CD8-positive, alpha-beta memory T cell (primary cell): ENCODE data around the gene AK1. TPM values are rescaled to one million over a fixed set of nuclear protein-coding genes. Genes with fewer than 3 reads are reported as not detected.
"Not testable (repeated sequence)": the region's sequence is repeated elsewhere in the genome, so short reads cannot be mapped to it uniquely, and the experiment has no call there.

Source experiments
- CTCF ChIA-PET: fragments of 350-600 bp; sonication (Branson Sonifier 250); formaldehyde crosslinking; loops from one replicate; lab custom pipeline; 2021; ENCODE audit warnings: antibody characterized with exemption; lab: Charles Lee
- POLR2A ChIA-PET: fragments of 350-600 bp; sonication (Branson Sonifier 250); formaldehyde crosslinking; loops from one replicate; lab custom pipeline; 2021; ENCODE audit warnings: antibody characterized with exemption; lab: Charles Lee
- DNase-seq, 5 donors: peaks; one replicate each; pipeline versions ENCODE4 v3.0.0 to v3.0.0-alpha.2; 2020 to 2022; ENCODE audit warnings: mixed read lengths in 1 of 5
- H3K27ac ChIP-seq: one replicate; pipeline ENCODE4 v1.7.0; 2013; ENCODE audit warnings: low read depth, mild to moderate bottlenecking, low read length, moderate library complexity
- H3K27me3 ChIP-seq: 2 replicates; pipeline ENCODE4 v1.7.0; 2013; ENCODE audit warnings: low read length, mild to moderate bottlenecking; ENCODE audit not compliant: insufficient read depth, poor library complexity, severe bottlenecking
- H3K36me3 ChIP-seq: 2 replicates; pipeline ENCODE4 v1.7.0; 2013; ENCODE audit warnings: mild to moderate bottlenecking, low read length, moderate library complexity; ENCODE audit not compliant: insufficient read depth
- H3K4me1 ChIP-seq: 2 replicates; pipeline ENCODE4 v1.7.0; 2013; ENCODE audit warnings: mild to moderate bottlenecking, low read length, moderate library complexity; ENCODE audit not compliant: insufficient read depth
- H3K4me3 ChIP-seq: 2 replicates; pipeline ENCODE4 v1.7.0; 2013; ENCODE audit warnings: mild to moderate bottlenecking, low read length
- H3K9me3 ChIP-seq: 2 replicates; pipeline ENCODE4 v1.7.0; 2013; ENCODE audit warnings: mild to moderate bottlenecking, low read length
- H3K27ac Mint-ChIP-seq, 8 donors: one replicate each; pipeline ENCODE4 v1.8.0; 2020 to 2021; ENCODE audit warnings: mixed read lengths in 8 of 8, mild to moderate bottlenecking in 6 of 8, inconsistent platforms in 3 of 8, moderate library complexity in 3 of 8
- H3K27me3 Mint-ChIP-seq, 2 donors: one replicate each; pipeline ENCODE4 v1.8.0; 2020 to 2021; ENCODE audit warnings: mixed read lengths in 2 of 2, mild to moderate bottlenecking in 1 of 2, moderate library complexity in 1 of 2
- H3K36me3 Mint-ChIP-seq, 3 donors: one replicate each; pipeline ENCODE4 v1.8.0; 2020 to 2021; ENCODE audit warnings: mixed read lengths in 3 of 3, inconsistent platforms in 1 of 3, mild to moderate bottlenecking in 1 of 3
- H3K4me1 Mint-ChIP-seq, 3 donors: one replicate each; pipeline ENCODE4 v1.8.0; 2020 to 2021; ENCODE audit warnings: mixed read lengths in 3 of 3, inconsistent platforms in 1 of 3, mild to moderate bottlenecking in 1 of 3
- H3K4me3 Mint-ChIP-seq, 7 donors: one replicate each; pipeline ENCODE4 v1.8.0; 2020 to 2021; ENCODE audit warnings: mixed read lengths in 7 of 7, mild to moderate bottlenecking in 6 of 7, moderate library complexity in 4 of 7, inconsistent platforms in 2 of 7
- H3K9me3 Mint-ChIP-seq, 5 donors: one replicate each; pipeline ENCODE4 v1.8.0; 2020 to 2022; ENCODE audit warnings: mixed read lengths in 5 of 5, mild to moderate bottlenecking in 3 of 5, moderate library complexity in 2 of 5, inconsistent platforms in 1 of 5
- polyA plus RNA-seq: library from polyadenylated mRNA; unstranded; fragments of 300-500 nt; fragmentation: Illumina TruSeq; gene quantifications from one replicate; pipeline ENCODE4 v1.2.3, GENCODE V29; 2021
- total RNA-seq, 2 experiments: library from RNA; stranded (reverse); gene quantifications; one replicate each; pipeline ENCODE4 v1.2.3, GENCODE V29; 2021

The AK1 gene
- total and polyA plus RNA-seq, 3 experiments from 2014 or later, result 0.23 to 20.0 (median 15.8) TPM

- Mint-ChIP-seq H3K4me1 (peaks cover 11 to 20% (median 19%) of the 10 kb centered on the region in 3 donors), H3K36me3 (peaks cover 13 to 17% (median 16%) of the 10 kb centered on the region in 3 donors), H3K27ac (peak overlapping the region in 3 of 8 donors; percentile 24 to 47 (median 47)), H3K27me3 (peaks cover 0 to 2% of the 10 kb centered on the region in 2 donors), H3K4me3 (peak overlapping the region in 1 of 7 donors; percentile 18), H3K9me3 (peaks cover 5 to 16% (median 12%) of the 10 kb centered on the region in 5 donors)
- Histone ChIP-seq H3K36me3 (no peaks in the 10 kb centered on the region), H3K9me3 (peaks cover 13% of the 10 kb centered on the region), H3K27me3 (no peaks in the 10 kb centered on the region), H3K4me1 (no peaks in the 10 kb centered on the region), H3K27ac (no peak overlapping the region), H3K4me3 (no peak overlapping the region)
- CTCF ChIA-PET, result no interaction called here
- POLR2A ChIA-PET, result no interaction called here
- no peak for DNase-seq
Measured at GRCh38 chr9:127848756-127849504, 28.5 kb downstream of the AK1 start.

- no peaks in the 10 kb centered on the region for H3K27me3 ChIP-seq
- ChIA-PET CTCF (interaction anchor here (1.3 kb wide), 1 partner anchor 22 kb away, joined by 5 read pairs; no protein-coding TSS in a partner anchor), POLR2A (no interaction called here)
- no peaks in the 10 kb centered on the region for H3K4me1 ChIP-seq
- H3K36me3 Mint-ChIP-seq, result peaks cover 15 to 17% (median 16%) of the 10 kb centered on the region in 3 donors
- peaks cover 5 to 16% (median 12%) of the 10 kb centered on the region in 5 donors for H3K9me3 Mint-ChIP-seq
- no peak overlapping the region for H3K27ac ChIP-seq
- H3K9me3 ChIP-seq, result peaks cover 13% of the 10 kb centered on the region
- DNase-seq, result no peak
- H3K4me1 Mint-ChIP-seq, result peaks cover 9 to 18% (median 15%) of the 10 kb centered on the region in 3 donors
- H3K27ac Mint-ChIP-seq, result peak overlapping the region in 2 of 8 donors; percentile 45 to 76
- H3K4me3 Mint-ChIP-seq, result no peak overlapping the region
- H3K4me3 ChIP-seq, result no peak overlapping the region
- H3K36me3 ChIP-seq, result no peaks in the 10 kb centered on the region
- peaks cover 0 to 2% of the 10 kb centered on the region in 2 donors for H3K27me3 Mint-ChIP-seq
Measured at GRCh38 chr9:127847833-127848755, 29.4 kb downstream of the AK1 start.

- ChIA-PET CTCF (interaction anchor here (1.0 to 1.3 kb wide), 2 partner anchors 16 to 22 kb away, joined by 3 to 5 read pairs; no protein-coding TSS in a partner anchor), POLR2A (no interaction called here)
- peak overlapping the region in 1 of 8 donors; percentile 5 for H3K27ac Mint-ChIP-seq
- no peaks in the 10 kb centered on the region for H3K36me3 ChIP-seq
- peaks cover 16 to 17% (median 17%) of the 10 kb centered on the region in 3 donors for H3K36me3 Mint-ChIP-seq
- peaks cover 5 to 16% (median 12%) of the 10 kb centered on the region in 5 donors for H3K9me3 Mint-ChIP-seq
- H3K4me3 Mint-ChIP-seq, result no peak overlapping the region
- DNase-seq, result no peak
- peaks cover 4 to 8% (median 5%) of the 10 kb centered on the region in 3 donors for H3K4me1 Mint-ChIP-seq
- H3K27ac ChIP-seq, result no peak overlapping the region
- H3K27me3 Mint-ChIP-seq, result peaks cover 0 to 2% of the 10 kb centered on the region in 2 donors
- no peaks in the 10 kb centered on the region for H3K27me3 ChIP-seq
- peaks cover 13% of the 10 kb centered on the region for H3K9me3 ChIP-seq
- H3K4me3 ChIP-seq, result no peak overlapping the region
- H3K4me1 ChIP-seq, result no peaks in the 10 kb centered on the region
Measured at GRCh38 chr9:127847178-127847510, 30.3 kb downstream of the AK1 start.

- H3K27me3 Mint-ChIP-seq, result peaks cover 0 to 2% of the 10 kb centered on the region in 2 donors
- ChIA-PET CTCF (interaction anchor here (1.0 to 1.3 kb wide), 2 partner anchors 16 to 23 kb away, joined by 3 to 5 read pairs; no protein-coding TSS in a partner anchor), POLR2A (no interaction called here)
- Histone ChIP-seq H3K9me3 (peaks cover 13% of the 10 kb centered on the region), H3K4me1 (no peaks in the 10 kb centered on the region), H3K27me3 (no peaks in the 10 kb centered on the region), H3K27ac (no peak overlapping the region), H3K4me3 (no peak overlapping the region), H3K36me3 (no peaks in the 10 kb centered on the region)
- H3K4me1 Mint-ChIP-seq, result peaks cover 0 to 5% (median 0%) of the 10 kb centered on the region in 3 donors
- H3K4me3 Mint-ChIP-seq, result no peak overlapping the region
- peaks cover 16 to 20% (median 17%) of the 10 kb centered on the region in 3 donors for H3K36me3 Mint-ChIP-seq
- no peak overlapping the region for H3K27ac Mint-ChIP-seq
- H3K9me3 Mint-ChIP-seq, result peaks cover 5 to 16% (median 12%) of the 10 kb centered on the region in 5 donors
- no peak for DNase-seq
Measured at GRCh38 chr9:127846443-127847177, 30.9 kb downstream of the AK1 start.

GRCh38 chr9:127845619-127846018 lies 31.9 kb downstream of the AK1 start:
- CTCF ChIA-PET, result not testable (repeated sequence)

GRCh38 chr9:127844821-127845359 lies 32.6 kb downstream of the AK1 start:
- H3K4me3 Mint-ChIP-seq, result no peak overlapping the region
- H3K36me3 Mint-ChIP-seq, result peaks cover 8 to 27% (median 16%) of the 10 kb centered on the region in 3 donors
- no peak overlapping the region for H3K4me3 ChIP-seq
- peaks cover 12% of the 10 kb centered on the region for H3K9me3 ChIP-seq
- peaks cover 0 to 5% (median 0%) of the 10 kb centered on the region in 3 donors for H3K4me1 Mint-ChIP-seq
- no peak for DNase-seq
- H3K4me1 ChIP-seq, result no peaks in the 10 kb centered on the region
- H3K27me3 Mint-ChIP-seq, result peaks cover 0 to 2% of the 10 kb centered on the region in 2 donors
- no peaks in the 10 kb centered on the region for H3K36me3 ChIP-seq
- POLR2A ChIA-PET, result interaction anchor here (0.6 kb wide), 1 partner anchor 108 kb away, joined by 4 read pairs; no protein-coding TSS in a partner anchor
- CTCF ChIA-PET, result no interaction called here
- H3K27me3 ChIP-seq, result no peaks in the 10 kb centered on the region
- no peak overlapping the region for H3K27ac ChIP-seq
- no peak overlapping the region for H3K27ac Mint-ChIP-seq
- H3K9me3 Mint-ChIP-seq, result peaks cover 5 to 12% (median 9%) of the 10 kb centered on the region in 5 donors

More at GRCh38 chr9:127845619-127846018, 31.9 kb downstream of the AK1 start:
- POLR2A ChIA-PET, result interaction anchor here (0.6 kb wide), 1 partner anchor 109 kb away, joined by 4 read pairs; no protein-coding TSS in a partner anchor
- H3K36me3 ChIP-seq, DNase-seq, H3K4me1 ChIP-seq, H3K4me3 Mint-ChIP-seq, H3K4me3 ChIP-seq, H3K4me1 Mint-ChIP-seq, H3K27me3 Mint-ChIP-seq, H3K27ac ChIP-seq, H3K27me3 ChIP-seq: not testable (repeated sequence)
- H3K9me3 Mint-ChIP-seq, result peaks cover 5 to 16% (median 12%) of the 10 kb centered on the region in 5 donors
- peak overlapping the region in 1 of 8 donors; percentile 47 for H3K27ac Mint-ChIP-seq
- H3K36me3 Mint-ChIP-seq, result peaks cover 12 to 29% (median 16%) of the 10 kb centered on the region in 3 donors
- peaks cover 13% of the 10 kb centered on the region for H3K9me3 ChIP-seq
